GM19025 (cell line): Measurements from ENCODE around the gene ONECUT3.

Experiments used
- ATAC-seq: cut with Tn5 transposase; IDR thresholded peaks from one replicate; pipeline ENCODE4 v1.9.1; 2021; ENCODE audit warnings: mild to moderate bottlenecking, low read depth, moderate library complexity; ENCODE audit not compliant: unreplicated experiment

The ONECUT3 gene

GRCh38 chr19:1826557-1827521, 73.5 kb downstream of the ONECUT3 start:
- ATAC-seq, result no peak

GRCh38 chr19:1827566-1828278, 74.4 kb downstream of the ONECUT3 start:
- ATAC-seq, result no peak

- no peak for ATAC-seq
These were observed 75.3 kb downstream of the ONECUT3 start for GRCh38 chr19:1828279-1829238.

GRCh38 chr19:1829958-1830357, 76.7 kb downstream of the ONECUT3 start:
- no peak for ATAC-seq

- ATAC-seq, result no peak
These were observed 77.3 kb downstream of the ONECUT3 start for GRCh38 chr19:1830568-1830967.
